Activated naive CD8-positive, alpha-beta T cell treated with anti-CD3 and anti-CD28 coated beads for 36 hours (primary cell): ENCODE measurements around the gene RNASE12. TPM values are rescaled to one million over a fixed set of nuclear protein-coding genes. Genes with fewer than 3 reads are reported as not detected.
A peak's percentile ranks its signal among the peaks of the same experiment; 100 is the strongest.
"Not testable (repeated sequence)": the region's sequence is repeated elsewhere in the genome, so short reads cannot be mapped to it uniquely, and the experiment has no call there.

Experiments used
- DNase-seq: peaks from one replicate; pipeline ENCODE4 v3.0.0; 2021
- H3K27ac Mint-ChIP-seq: one replicate; pipeline ENCODE4 v1.8.0; 2022; ENCODE audit warnings: mild to moderate bottlenecking, moderate library complexity, mixed read lengths
- H3K27me3 Mint-ChIP-seq: one replicate; pipeline ENCODE4 v1.8.0; 2022; ENCODE audit warnings: mild to moderate bottlenecking, mixed read lengths
- H3K36me3 Mint-ChIP-seq: one replicate; pipeline ENCODE4 v1.8.0; 2021; ENCODE audit warnings: mild to moderate bottlenecking, mixed read lengths
- H3K4me1 Mint-ChIP-seq: one replicate; pipeline ENCODE4 v1.8.0; 2021; ENCODE audit warnings: mixed read lengths
- H3K4me3 Mint-ChIP-seq: one replicate; pipeline ENCODE4 v1.8.0; 2022; ENCODE audit warnings: mild to moderate bottlenecking, moderate library complexity, mixed read lengths
- H3K9me3 Mint-ChIP-seq: one replicate; pipeline ENCODE4 v1.8.0; 2022; ENCODE audit warnings: mixed read lengths
- total RNA-seq, 2 experiments: library from RNA; stranded (reverse); gene quantifications; one replicate each; pipeline ENCODE4 v1.2.3, GENCODE V29; 2021

The RNASE12 gene
- total RNA-seq, 2 experiments from 2014 or later, result not detected

DNA sequence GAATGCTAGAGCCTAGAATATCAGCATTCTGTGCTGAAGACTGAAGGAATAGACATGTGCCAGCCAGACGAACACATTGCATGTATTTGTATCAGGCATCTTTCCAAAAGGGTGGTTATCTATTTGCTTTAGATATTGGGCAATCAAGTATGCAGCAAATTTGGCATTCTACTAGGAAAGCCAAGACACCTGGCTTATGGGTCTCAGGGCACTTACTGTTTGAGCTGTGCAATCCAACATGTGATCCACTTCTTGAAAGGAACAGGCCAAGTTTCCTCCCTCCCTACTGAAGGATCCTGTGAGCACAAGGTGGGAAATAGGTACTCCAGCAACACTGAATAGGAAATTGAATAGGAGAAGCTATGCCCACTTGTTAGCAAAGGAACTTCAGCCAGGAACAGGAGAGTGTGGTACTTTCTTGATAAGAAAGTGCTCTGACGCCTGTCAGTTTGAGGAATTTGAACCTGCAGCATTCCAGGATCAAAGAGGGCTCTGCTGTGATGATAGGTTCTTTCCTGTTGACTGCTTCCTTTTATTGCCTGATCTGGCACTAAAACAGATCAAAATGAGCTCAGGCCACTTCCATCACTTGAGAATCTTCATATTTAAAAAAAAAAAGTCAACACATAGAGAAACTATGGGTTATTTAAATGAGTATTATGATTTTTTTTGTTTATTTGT is 29.8 kb upstream of the RNASE12 start:
- H3K27ac Mint-ChIP-seq, result no peak overlapping the region

DNA sequence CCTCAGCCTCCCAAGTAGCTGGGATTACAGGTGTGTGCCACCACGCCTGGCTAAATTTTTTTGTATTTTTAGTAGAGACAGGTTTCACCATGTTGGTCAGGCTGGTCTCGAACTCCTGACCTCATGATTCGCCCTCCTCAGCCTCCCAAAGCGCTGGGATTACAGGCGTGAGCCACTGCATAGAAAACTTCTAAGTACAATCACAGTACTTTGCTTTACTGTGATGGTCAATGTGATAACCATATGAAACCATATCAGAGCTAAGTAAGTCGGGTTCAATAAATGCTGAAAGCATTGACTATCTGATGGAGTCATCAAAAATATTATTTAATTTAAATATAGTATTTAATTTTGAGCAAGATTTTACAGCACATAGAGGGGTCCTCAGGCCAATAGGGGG is 28.5 kb upstream of the RNASE12 start:
- H3K27me3 Mint-ChIP-seq, result peaks cover 22% of the 10 kb centered on the region
- not testable (repeated sequence) for H3K27ac Mint-ChIP-seq, H3K9me3 Mint-ChIP-seq, DNase-seq, H3K4me3 Mint-ChIP-seq, H3K36me3 Mint-ChIP-seq
- H3K4me1 Mint-ChIP-seq, result peaks cover 20% of the 10 kb centered on the region

More for the DNA sequence above, 29.8 kb upstream of the RNASE12 start:
- no peak for DNase-seq
- Mint-ChIP-seq H3K4me3 (no peak overlapping the region), H3K27me3 (peaks cover 34% of the 10 kb centered on the region), H3K9me3 (peaks cover 1% of the 10 kb centered on the region), H3K4me1 (peaks cover 31% of the 10 kb centered on the region), H3K36me3 (peaks cover 2% of the 10 kb centered on the region)

DNA sequence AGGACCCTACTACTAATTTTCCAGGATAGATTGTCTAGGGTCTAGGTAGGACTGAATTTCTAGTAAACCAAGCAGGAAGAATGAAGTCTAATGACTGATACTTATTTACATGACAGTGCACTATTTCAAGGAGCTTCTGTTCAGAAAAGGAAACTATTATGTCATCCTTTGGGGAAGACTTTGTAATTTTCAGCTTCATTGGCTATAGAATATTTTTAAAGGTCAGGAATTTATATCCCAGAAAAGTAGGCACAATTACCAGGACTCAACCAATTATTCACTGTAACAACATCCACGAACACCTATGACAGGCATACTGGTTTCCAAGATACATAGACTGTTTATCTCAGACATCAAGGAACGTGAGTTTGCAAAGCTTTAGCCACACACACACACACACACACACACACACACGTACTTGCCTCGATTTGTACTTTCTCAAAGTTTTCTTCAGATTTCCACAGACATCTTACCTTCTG is 27.1 kb upstream of the RNASE12 start:
- no peak for DNase-seq
- Mint-ChIP-seq H3K4me1 (peaks cover 15% of the 10 kb centered on the region), H3K36me3 (no peaks in the 10 kb centered on the region), H3K9me3 (peaks cover 1% of the 10 kb centered on the region), H3K27ac (no peak overlapping the region), H3K27me3 (peaks cover 16% of the 10 kb centered on the region), H3K4me3 (no peak overlapping the region)

DNA sequence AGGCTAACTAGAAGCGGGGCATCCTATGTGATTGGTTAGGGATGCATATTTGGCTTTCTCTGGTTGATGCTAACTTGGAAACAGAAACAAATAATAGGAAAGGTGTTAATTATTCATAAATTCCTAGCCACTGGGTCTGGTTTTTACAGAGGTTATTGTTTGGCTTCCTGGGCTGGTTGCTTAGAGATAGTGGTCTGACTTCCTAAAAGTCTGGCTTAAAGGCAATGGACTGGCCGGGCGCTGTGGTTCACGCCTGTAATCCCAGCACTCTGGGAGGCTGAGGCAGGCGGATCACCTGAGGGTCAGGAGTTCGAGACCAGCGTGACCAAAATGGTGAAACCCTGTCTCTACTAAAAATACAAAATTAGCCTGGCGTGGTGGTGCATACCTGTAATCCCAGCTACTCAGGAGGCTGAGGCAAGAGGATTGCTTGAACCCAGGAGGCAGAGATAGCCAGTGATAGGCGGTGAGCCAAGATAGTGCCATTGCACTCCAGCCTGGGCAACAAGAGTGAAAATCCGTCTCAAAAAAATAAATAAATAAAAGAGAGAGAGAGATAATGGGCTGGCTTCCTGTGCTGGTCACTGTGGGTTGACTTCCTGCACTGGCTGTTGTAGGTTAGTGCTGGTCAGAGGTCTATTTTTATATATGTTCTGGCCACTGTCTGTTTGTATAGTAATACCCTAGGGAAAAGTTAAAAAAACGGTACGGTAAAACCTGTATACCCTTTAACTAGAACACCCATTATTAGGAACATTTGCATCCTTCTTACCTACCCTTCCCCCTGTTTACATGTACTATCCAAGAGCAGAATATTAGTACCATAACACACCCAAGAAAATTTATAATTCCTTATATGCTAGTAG is 26.2 kb upstream of the RNASE12 start:
- H3K9me3 Mint-ChIP-seq, result peaks cover 1% of the 10 kb centered on the region
- H3K27ac Mint-ChIP-seq, result no peak overlapping the region
- H3K27me3 Mint-ChIP-seq, result peaks cover 7% of the 10 kb centered on the region
- H3K36me3 Mint-ChIP-seq, result no peaks in the 10 kb centered on the region
- no peak for DNase-seq
- peaks cover 8% of the 10 kb centered on the region for H3K4me1 Mint-ChIP-seq
- H3K4me3 Mint-ChIP-seq, result no peak overlapping the region

DNA sequence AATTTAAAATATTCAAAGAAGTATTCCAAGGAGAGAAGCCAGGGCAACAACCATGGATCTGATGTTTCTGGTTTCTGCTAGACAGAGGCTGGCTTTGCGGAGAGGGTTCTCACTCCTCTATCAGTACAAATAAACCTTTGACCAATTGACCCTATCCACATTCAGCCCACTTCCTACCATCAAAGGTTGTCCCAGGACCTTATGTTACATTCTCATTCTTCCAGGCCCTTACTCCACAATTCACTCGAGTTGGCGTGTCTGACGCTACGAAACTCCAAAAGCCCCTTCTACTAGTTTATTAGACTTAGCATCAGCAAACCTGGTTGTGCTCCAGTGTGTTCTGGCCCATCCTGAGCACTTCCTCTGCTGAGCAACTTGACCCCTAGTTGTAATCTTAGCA is 24.8 kb upstream of the RNASE12 start:
- Mint-ChIP-seq H3K27me3 (peaks cover 3% of the 10 kb centered on the region), H3K27ac (no peak overlapping the region)

DNA sequence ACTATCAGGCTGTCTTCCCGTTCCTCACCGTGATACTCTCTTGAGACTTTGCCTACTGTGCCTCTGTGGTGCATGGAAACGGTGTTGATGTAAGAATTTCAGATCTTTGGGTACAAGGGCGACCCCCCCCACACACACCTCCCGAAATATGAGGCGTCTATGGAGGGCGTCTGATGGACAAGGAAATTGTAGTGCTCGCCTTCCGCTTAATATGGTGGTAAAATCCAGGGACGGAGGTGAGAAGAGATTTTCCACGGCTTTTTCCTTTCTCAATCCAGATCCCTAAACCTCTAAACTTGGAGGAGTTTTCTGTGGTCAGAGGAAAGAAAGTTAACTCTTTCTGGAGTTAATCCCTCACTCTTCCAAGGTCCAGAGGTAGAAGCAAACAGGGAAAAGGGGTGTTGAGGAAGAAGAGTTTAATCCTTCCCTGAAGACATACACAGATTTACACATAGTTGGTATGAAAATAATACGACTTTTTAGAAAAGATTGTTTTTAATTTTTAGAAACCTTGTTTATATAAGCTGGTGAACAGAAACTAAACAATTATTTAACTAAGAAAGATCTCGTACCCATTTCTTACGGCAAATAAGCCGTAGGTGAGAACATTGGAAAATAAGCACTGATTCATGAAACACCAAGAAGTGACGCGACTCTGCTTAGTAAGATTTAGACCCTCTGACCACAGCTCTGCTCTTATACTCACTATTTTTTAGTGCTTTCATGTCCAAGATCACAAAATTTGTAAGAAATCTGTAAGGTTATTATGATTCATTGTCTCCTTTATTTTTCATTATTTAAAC is 23.1 kb upstream of the RNASE12 start:
- Mint-ChIP-seq H3K4me1 (peaks cover 8% of the 10 kb centered on the region), H3K27me3 (peaks cover 3% of the 10 kb centered on the region), H3K4me3 (peak overlapping the region; percentile 15), H3K36me3 (no peaks in the 10 kb centered on the region), H3K27ac (no peak overlapping the region), H3K9me3 (no peaks in the 10 kb centered on the region)
- no peak for DNase-seq

More for the DNA sequence above, 24.8 kb upstream of the RNASE12 start:
- DNase-seq, result no peak
- H3K4me3 Mint-ChIP-seq, result no peak overlapping the region
- H3K4me1 Mint-ChIP-seq, result peaks cover 8% of the 10 kb centered on the region
- no peaks in the 10 kb centered on the region for H3K36me3 Mint-ChIP-seq
- no peaks in the 10 kb centered on the region for H3K9me3 Mint-ChIP-seq

DNA sequence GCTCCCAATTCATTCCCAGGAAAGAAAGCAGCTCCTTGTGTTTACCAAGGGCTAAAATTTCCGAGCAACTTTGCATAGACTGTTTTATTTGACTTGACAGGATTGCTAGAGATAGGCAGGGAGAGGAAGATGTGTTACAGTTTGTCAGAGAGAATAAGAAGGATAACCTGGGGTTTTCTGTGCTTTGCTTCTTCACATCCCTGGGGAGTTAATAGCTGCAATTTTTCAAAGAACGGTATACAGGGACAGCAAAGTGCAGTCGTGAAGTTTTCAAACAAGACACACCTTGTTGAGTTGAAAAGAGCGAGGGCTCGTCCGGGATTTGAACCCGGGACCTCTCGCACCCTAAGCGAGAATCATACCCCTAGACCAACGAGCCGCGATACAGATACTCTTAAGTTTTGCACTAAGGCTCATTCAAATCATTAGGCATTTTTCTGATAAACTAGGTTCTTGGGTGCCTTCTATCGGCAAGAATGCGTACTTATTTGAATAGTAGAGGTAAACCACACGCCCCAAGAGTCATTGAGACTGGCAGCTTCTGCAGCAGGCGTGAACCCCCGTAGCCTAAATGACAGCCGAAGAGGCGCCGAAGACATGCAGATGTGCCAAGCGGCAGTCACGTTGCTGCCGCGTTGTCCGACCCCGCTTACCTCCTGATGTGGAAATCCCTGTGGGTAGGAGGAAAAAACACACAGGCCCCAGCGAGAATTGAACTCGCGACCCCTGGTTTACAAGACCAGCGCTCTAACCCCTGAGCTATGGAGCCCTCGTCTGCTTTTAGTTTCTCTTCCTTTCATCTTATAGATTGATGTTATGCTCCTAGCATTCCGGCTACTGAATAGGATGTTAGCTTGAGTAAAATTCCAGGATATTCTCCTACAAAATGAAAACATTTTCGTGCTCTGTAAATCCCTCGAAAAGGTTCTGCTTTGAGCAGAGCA is 22.2 kb upstream of the RNASE12 start:
- peak; percentile 87 for DNase-seq
- no peaks in the 10 kb centered on the region for H3K9me3 Mint-ChIP-seq
- H3K27ac Mint-ChIP-seq, result no peak overlapping the region
- H3K4me3 Mint-ChIP-seq, result no peak overlapping the region
- H3K4me1 Mint-ChIP-seq, result peaks cover 8% of the 10 kb centered on the region
- H3K27me3 Mint-ChIP-seq, result no peaks in the 10 kb centered on the region
- H3K36me3 Mint-ChIP-seq, result no peaks in the 10 kb centered on the region

DNA sequence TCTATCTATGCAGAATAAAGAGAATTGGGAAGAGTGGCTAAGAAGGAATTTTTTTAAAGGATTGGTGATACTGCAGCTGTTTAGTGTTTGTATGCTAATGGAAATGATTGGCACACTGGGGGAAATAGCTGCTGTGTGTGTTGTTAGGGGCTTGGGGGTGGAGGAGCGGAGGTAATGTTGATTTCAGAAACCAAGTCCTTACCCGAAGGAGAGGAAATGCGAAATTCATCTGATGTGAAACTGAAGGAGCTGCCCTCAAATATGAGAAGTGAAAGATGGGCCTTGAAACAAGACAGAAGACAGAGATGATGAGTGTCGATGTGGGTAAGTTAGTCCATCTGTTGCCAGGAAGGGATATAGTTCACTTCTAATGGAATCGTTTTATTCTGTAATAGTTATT is 21.2 kb upstream of the RNASE12 start:
- Mint-ChIP-seq H3K9me3 (no peaks in the 10 kb centered on the region), H3K27me3 (no peaks in the 10 kb centered on the region), H3K36me3 (no peaks in the 10 kb centered on the region), H3K4me1 (peaks cover 4% of the 10 kb centered on the region), H3K27ac (no peak overlapping the region), H3K4me3 (no peak overlapping the region)
- DNase-seq, result no peak

DNA sequence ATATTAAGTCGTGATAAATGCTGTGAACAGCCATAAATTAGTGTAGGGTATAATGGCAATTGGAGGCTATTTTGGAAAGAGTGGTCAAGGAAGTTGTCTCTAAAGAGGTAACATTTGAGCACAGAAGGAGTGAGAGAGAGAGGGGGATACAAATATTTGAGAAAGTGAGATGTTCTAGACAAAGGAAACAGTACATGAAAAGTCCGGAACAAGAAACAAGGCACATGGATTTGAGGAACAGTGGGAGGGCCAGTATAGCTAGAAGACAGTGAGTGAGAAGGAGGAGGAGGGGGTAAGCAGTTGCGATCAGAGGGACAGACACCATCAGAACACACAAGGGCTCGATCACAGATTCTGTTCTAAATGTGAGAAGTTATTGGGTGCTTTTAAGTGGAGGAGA is 20.1 kb upstream of the RNASE12 start:
- no peak overlapping the region for H3K4me3 Mint-ChIP-seq
- H3K27me3 Mint-ChIP-seq, result no peaks in the 10 kb centered on the region
- H3K27ac Mint-ChIP-seq, result no peak overlapping the region
- H3K36me3 Mint-ChIP-seq, result no peaks in the 10 kb centered on the region
- DNase-seq, result no peak
- H3K9me3 Mint-ChIP-seq, result no peaks in the 10 kb centered on the region
- peaks cover 4% of the 10 kb centered on the region for H3K4me1 Mint-ChIP-seq

DNA sequence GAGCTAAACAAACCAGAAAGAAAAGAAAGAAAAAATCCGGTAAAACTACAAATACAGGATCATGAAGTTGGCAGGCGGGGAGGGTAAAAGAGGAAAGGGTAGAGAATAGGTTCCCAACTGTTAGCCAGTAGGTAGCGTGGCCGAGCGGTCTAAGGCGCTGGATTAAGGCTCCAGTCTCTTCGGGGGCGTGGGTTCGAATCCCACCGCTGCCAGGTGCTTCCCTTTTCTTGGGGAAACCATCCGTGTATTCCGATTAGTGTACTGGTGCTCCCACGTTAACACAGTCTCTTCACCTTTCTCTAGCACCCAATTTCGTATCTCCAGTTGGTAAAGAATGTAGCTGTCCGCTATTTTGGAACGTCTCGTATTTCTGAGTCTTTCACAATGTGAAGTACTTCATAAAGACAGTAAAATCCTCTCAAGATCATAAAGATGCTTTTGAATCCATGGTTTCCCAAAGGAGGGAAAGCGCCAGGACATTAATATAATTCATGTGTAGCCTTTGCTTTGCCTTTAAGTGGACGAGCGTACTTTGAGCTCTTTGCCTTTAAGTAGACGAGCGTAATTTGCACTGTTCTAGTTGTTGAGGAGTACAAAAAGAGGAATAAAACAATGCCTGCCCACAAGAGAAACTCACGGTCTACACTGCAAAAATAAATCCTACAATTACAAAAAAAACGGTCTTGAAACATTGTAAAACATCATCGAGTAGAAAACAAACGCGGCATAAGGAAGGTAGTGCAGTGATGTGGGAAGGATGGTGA is 19.0 kb upstream of the RNASE12 start:
- no peaks in the 10 kb centered on the region for H3K36me3 Mint-ChIP-seq
- no peaks in the 10 kb centered on the region for H3K27me3 Mint-ChIP-seq
- DNase-seq, result peak; percentile 80
- peaks cover 4% of the 10 kb centered on the region for H3K4me1 Mint-ChIP-seq
- no peak overlapping the region for H3K27ac Mint-ChIP-seq
- no peaks in the 10 kb centered on the region for H3K9me3 Mint-ChIP-seq
- H3K4me3 Mint-ChIP-seq, result no peak overlapping the region

DNA sequence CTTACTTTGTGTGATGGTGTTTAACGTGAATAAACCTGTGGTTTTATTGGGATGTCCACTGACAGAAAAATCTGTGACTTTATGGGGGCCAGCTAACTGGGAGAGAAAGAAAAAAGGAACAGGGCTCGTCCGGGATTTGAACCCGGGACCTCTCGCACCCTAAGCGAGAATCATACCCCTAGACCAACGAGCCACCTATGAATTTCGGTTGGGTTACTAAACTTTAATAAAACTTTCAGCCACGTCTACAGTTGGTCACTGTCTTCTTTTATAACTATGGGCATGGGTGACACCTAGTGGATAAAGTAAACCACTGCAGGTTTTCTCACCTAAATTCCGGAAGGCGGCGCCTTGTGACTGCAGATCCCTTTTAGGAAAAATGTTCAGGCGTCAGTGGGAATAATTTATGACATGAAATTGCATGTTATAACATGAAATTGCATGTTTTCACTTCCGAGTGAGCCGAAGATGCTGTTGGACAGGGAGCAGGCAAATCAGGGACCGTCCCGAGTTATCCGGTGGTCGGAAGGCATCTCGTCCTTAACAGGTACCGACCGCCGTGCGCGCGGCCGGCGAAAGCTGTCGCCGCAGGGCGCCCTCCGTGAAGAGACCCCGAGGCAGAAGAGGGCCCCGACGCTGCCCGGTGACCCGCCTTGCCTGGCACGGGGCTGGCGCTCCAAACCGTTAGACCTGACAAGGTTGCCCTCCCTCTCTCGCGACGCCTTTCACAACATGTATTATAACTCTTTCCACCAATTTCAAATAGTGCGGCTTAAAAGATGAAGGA is 18.2 kb upstream of the RNASE12 start:
- Mint-ChIP-seq H3K27me3 (no peaks in the 10 kb centered on the region), H3K4me3 (no peak overlapping the region), H3K27ac (no peak overlapping the region), H3K36me3 (no peaks in the 10 kb centered on the region), H3K4me1 (peaks cover under 1% of the 10 kb centered on the region), H3K9me3 (no peaks in the 10 kb centered on the region)
- DNase-seq, result peak; percentile 54

DNA sequence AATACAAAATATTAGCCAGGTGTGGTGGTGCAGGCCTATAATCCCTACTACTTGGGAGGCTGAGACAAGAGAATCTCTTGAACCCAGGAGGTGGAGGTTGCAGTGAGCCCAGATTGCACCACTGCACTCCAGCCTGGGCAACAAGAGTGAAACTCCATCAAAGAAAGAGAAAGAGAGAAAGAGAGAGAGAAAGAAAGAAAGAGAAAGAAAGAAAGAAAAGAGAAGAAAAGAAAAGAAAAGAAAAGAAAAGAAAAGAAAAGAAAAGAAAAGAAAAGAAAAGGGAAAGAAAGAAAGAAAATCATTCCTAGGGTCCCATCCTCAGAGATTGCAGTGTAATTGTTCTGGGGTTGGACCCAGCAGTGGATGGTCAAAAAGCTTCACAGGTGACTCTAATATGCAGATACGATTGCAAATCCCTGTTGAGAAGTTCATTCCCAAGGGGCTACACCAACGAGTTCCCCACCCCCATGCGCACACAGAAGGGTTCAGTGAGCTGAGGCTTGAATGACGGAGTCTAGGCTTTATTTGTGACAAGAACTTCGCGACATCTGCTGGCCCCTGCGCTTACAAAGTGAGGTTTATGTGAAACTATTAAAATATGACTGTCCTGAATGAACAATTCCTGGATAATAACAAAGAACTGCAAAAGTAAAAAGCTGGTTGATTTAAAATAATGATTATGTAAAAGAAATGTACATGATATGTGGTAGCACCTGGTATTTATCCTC is 17.4 kb upstream of the RNASE12 start:
- DNase-seq, result no peak
- H3K27ac Mint-ChIP-seq, result no peak overlapping the region
- no peaks in the 10 kb centered on the region for H3K9me3 Mint-ChIP-seq
- no peaks in the 10 kb centered on the region for H3K4me1 Mint-ChIP-seq
- no peaks in the 10 kb centered on the region for H3K36me3 Mint-ChIP-seq
- H3K27me3 Mint-ChIP-seq, result no peaks in the 10 kb centered on the region
- no peak overlapping the region for H3K4me3 Mint-ChIP-seq
